Liver (tissue), 3 donors: ENCODE results near the gene OCA2.

Source experiments
- EGR1 ChIP-seq, 2 donors: IDR thresholded peaks; 2 replicates each; pipeline ENCODE4 v1.6.1; 2016 to 2018; ENCODE audit warnings: antibody characterized with exemption in 2 of 2, low read depth in 2 of 2
- FOXA2 ChIP-seq: IDR thresholded peaks from 2 replicates; pipeline ENCODE4 v1.6.1; 2016; ENCODE audit warnings: antibody characterized with exemption
- GABPA ChIP-seq, 2 donors: IDR thresholded peaks in 1 of 2; conservative IDR thresholded peaks in 1 of 2; 2 replicates each; pipeline ENCODE4 v1.6.1; 2016; ENCODE audit warnings: antibody characterized with exemption in 2 of 2, mild to moderate bottlenecking in 1 of 2, moderate library complexity in 1 of 2
- JUND ChIP-seq, 2 donors: IDR thresholded peaks; 2 replicates each; pipeline ENCODE4 v1.6.1; 2016; ENCODE audit warnings: antibody characterized with exemption in 2 of 2
- NR2F2 ChIP-seq: IDR thresholded peaks from 2 replicates; pipeline ENCODE4 v1.6.1; 2016; ENCODE audit warnings: antibody characterized with exemption
- RAD21 ChIP-seq, 2 donors: IDR thresholded peaks; 2 replicates each; pipeline ENCODE4 v1.6.1; 2016; ENCODE audit warnings: antibody characterized with exemption in 2 of 2, mild to moderate bottlenecking in 2 of 2
- RXRA ChIP-seq, 2 donors: IDR thresholded peaks; 2 replicates each; pipeline ENCODE4 v1.6.1; 2017 to 2018; ENCODE audit warnings: antibody characterized with exemption in 2 of 2, mild to moderate bottlenecking in 1 of 2
- TAF1 ChIP-seq: conservative IDR thresholded peaks from 2 replicates; pipeline ENCODE4 v1.6.1; 2016; ENCODE audit warnings: antibody characterized with exemption, mild to moderate bottlenecking
- YY1 ChIP-seq: IDR thresholded peaks from 2 replicates; pipeline ENCODE4 v1.6.1; 2016; ENCODE audit warnings: antibody characterized with exemption, mild to moderate bottlenecking
- TF ChIP-seq, protein P1 (sequence below): fragments of 150-350 bp; IDR thresholded peaks from 2 replicates; pipeline ENCODE4 v1.5.1; 2017; ENCODE audit warnings: improper control_type of control experiment, low read depth, low read length; ENCODE audit not compliant: missing input control
- TF ChIP-seq, protein P2 (sequence below): IDR thresholded peaks from 2 replicates; pipeline ENCODE4 v1.6.1; 2016; ENCODE audit warnings: antibody characterized with exemption
- TF ChIP-seq, protein P3 (sequence below): IDR thresholded peaks from 2 replicates; pipeline ENCODE4 v1.6.1; 2016; ENCODE audit warnings: antibody characterized with exemption
- TF ChIP-seq, protein P4 (sequence below): IDR thresholded peaks from 2 replicates; pipeline ENCODE4 v1.6.1; 2016; ENCODE audit warnings: antibody characterized with exemption, mild to moderate bottlenecking
- TF ChIP-seq, protein P5 (sequence below): IDR thresholded peaks from 2 replicates; pipeline ENCODE4 v1.6.1; 2016; ENCODE audit warnings: antibody characterized with exemption
- donor health status: healthy.
- donor health status: healthy.

DNA sequence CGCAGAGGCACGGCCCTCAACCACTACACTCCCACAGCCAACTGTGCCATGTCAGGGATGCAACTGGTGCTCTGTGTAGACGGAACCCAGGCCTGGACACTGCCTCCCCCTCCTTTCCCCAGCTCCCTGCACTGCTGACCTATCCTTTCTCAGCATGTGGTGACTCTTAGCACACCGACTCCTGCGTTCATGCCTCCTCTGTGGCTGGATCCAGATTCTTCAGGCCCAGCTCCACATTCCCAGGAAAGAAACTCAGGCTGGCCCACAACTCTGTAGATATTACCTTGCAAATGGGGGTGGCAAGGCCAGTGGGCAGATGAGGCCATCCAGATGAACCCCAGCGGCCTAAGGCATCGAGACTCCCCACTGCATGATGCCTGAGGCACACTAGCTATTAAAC, 272.7 kb downstream of the OCA2 start:
- TF ChIP-seq, protein P1, sequence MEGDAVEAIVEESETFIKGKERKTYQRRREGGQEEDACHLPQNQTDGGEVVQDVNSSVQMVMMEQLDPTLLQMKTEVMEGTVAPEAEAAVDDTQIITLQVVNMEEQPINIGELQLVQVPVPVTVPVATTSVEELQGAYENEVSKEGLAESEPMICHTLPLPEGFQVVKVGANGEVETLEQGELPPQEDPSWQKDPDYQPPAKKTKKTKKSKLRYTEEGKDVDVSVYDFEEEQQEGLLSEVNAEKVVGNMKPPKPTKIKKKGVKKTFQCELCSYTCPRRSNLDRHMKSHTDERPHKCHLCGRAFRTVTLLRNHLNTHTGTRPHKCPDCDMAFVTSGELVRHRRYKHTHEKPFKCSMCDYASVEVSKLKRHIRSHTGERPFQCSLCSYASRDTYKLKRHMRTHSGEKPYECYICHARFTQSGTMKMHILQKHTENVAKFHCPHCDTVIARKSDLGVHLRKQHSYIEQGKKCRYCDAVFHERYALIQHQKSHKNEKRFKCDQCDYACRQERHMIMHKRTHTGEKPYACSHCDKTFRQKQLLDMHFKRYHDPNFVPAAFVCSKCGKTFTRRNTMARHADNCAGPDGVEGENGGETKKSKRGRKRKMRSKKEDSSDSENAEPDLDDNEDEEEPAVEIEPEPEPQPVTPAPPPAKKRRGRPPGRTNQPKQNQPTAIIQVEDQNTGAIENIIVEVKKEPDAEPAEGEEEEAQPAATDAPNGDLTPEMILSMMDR, result no peak
- TF ChIP-seq YY1 (no peak), JUND (IDR thresholded peaks at IDR 0.05) (no peak), RAD21 (IDR thresholded peaks at IDR 0.05) (no peak), FOXA2 (no peak), RXRA (IDR thresholded peaks at IDR 0.05) (no peak), TAF1 (no peak), NR2F2 (no peak), EGR1 (IDR thresholded peaks at IDR 0.05; ENCODE audit: low read depth in 2 of 2) (no peak), GABPA (IDR thresholded peaks at IDR 0.05 in 1 of 2, conservative IDR thresholded peaks at IDR 0.05 in 1 of 2) (no peak)
- TF ChIP-seq, protein P2, sequence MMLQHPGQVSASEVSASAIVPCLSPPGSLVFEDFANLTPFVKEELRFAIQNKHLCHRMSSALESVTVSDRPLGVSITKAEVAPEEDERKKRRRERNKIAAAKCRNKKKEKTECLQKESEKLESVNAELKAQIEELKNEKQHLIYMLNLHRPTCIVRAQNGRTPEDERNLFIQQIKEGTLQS, result no peak
- TF ChIP-seq, protein P3, sequence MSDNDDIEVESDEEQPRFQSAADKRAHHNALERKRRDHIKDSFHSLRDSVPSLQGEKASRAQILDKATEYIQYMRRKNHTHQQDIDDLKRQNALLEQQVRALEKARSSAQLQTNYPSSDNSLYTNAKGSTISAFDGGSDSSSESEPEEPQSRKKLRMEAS, result no peak
- TF ChIP-seq, protein P4, sequence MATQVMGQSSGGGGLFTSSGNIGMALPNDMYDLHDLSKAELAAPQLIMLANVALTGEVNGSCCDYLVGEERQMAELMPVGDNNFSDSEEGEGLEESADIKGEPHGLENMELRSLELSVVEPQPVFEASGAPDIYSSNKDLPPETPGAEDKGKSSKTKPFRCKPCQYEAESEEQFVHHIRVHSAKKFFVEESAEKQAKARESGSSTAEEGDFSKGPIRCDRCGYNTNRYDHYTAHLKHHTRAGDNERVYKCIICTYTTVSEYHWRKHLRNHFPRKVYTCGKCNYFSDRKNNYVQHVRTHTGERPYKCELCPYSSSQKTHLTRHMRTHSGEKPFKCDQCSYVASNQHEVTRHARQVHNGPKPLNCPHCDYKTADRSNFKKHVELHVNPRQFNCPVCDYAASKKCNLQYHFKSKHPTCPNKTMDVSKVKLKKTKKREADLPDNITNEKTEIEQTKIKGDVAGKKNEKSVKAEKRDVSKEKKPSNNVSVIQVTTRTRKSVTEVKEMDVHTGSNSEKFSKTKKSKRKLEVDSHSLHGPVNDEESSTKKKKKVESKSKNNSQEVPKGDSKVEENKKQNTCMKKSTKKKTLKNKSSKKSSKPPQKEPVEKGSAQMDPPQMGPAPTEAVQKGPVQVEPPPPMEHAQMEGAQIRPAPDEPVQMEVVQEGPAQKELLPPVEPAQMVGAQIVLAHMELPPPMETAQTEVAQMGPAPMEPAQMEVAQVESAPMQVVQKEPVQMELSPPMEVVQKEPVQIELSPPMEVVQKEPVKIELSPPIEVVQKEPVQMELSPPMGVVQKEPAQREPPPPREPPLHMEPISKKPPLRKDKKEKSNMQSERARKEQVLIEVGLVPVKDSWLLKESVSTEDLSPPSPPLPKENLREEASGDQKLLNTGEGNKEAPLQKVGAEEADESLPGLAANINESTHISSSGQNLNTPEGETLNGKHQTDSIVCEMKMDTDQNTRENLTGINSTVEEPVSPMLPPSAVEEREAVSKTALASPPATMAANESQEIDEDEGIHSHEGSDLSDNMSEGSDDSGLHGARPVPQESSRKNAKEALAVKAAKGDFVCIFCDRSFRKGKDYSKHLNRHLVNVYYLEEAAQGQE, result no peak
- TF ChIP-seq, protein P5, sequence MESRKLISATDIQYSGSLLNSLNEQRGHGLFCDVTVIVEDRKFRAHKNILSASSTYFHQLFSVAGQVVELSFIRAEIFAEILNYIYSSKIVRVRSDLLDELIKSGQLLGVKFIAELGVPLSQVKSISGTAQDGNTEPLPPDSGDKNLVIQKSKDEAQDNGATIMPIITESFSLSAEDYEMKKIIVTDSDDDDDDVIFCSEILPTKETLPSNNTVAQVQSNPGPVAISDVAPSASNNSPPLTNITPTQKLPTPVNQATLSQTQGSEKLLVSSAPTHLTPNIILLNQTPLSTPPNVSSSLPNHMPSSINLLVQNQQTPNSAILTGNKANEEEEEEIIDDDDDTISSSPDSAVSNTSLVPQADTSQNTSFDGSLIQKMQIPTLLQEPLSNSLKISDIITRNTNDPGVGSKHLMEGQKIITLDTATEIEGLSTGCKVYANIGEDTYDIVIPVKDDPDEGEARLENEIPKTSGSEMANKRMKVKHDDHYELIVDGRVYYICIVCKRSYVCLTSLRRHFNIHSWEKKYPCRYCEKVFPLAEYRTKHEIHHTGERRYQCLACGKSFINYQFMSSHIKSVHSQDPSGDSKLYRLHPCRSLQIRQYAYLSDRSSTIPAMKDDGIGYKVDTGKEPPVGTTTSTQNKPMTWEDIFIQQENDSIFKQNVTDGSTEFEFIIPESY, result no peak
